Measurements from ENCODE around the gene STRAP. TPM values are rescaled to one million over a fixed set of nuclear protein-coding genes. Genes with fewer than 3 reads are reported as not detected.

STRAP gene
- polyA plus RNA-seq, 1 of the 3 experiments (the other 2 are of a cell fraction) = 85.6 TPM

GRCh38 chr12:15839041-15839440 lies 43.1 kb upstream of the STRAP start:
- Histone ChIP-seq H3K79me2 (ENCODE audit: insufficient read depth) (no peaks in the 10 kb centered on the region), H3K4me2 (no peak overlapping the region), H3K4me3 (ENCODE audit: low read depth in 2 of 2, low read length in 1 of 2) (no peak overlapping the region), H3K27ac (ENCODE audit: low read depth in 2 of 2, low read length in 1 of 2) (no peak overlapping the region), H3K9ac (no peak overlapping the region), H3F3A (replicated peaks; ENCODE audit: insufficient read depth) (peaks cover 7% of the 10 kb centered on the region), H2AFZ (ENCODE audit: low read depth) (no peak overlapping the region), H3K4me1 (ENCODE audit: control insufficient read depth in 1 of 2, insufficient read depth in 2 of 2, low read depth in 1 of 2, low read length in 1 of 2) (peaks cover 0 to 10% of the 10 kb centered on the region in 2 experiments; a peak in 1 of 4 replicates), H3K9me3 (no peaks in the 10 kb centered on the region), H3K36me3 (replicated peaks in 1 of 2; ENCODE audit: control insufficient read depth in 1 of 2, insufficient read depth in 2 of 2, low read length in 1 of 2) (no peaks in the 10 kb centered on the region), H3K9me2 (no peaks in the 10 kb centered on the region), H3K27me3 (ENCODE audit: insufficient read depth) (no peaks in the 10 kb centered on the region), H4K20me1 (ENCODE audit: insufficient read depth) (no peaks in the 10 kb centered on the region)
- DNase-seq = no peak
- CTCF ChIA-PET = interaction anchor here (0.9 to 1.0 kb wide), 2 partner anchors 248 to 613 kb away, joined by 3 to 4 read pairs; no protein-coding TSS in a partner anchor
- TF ChIP-seq PBX3 (IDR thresholded peaks at IDR 0.05) = no peak
- no peak for TF ChIP-seq ELF1 (IDR thresholded peaks at IDR 0.05)
- TF ChIP-seq POLR2AphosphoS5 (IDR thresholded peaks at IDR 0.05; ENCODE audit: low read depth, low read length) = no peak
- TF ChIP-seq FOXJ3 (CRISPR knock-in tag; IDR thresholded peaks at IDR 0.05) = no peak
- TF ChIP-seq EZH2phosphoT487 (IDR thresholded peaks at IDR 0.05; ENCODE audit: borderline replicate concordance, low read depth) = no peak
- TF ChIP-seq JUND (IDR thresholded peaks at IDR 0.05) = no peak
- POLR2A ChIA-PET = no interaction called here
- WGBS (ENCODE audit: low lambda C conversion rate) = 56% methylated on average over 2 of the region's 2 CpGs

GRCh38 chr12:15839682-15840081 lies 42.5 kb upstream of the STRAP start:
- Histone ChIP-seq H4K20me1 (ENCODE audit: insufficient read depth) (no peaks in the 10 kb centered on the region), H3K27ac (ENCODE audit: low read depth in 2 of 2, low read length in 1 of 2) (no peak overlapping the region), H3K4me2 (no peak overlapping the region), H3K79me2 (ENCODE audit: insufficient read depth) (no peaks in the 10 kb centered on the region), H3K9ac (no peak overlapping the region), H3K27me3 (ENCODE audit: insufficient read depth) (no peaks in the 10 kb centered on the region), H3K9me2 (no peaks in the 10 kb centered on the region), H3K4me1 (ENCODE audit: control insufficient read depth in 1 of 2, insufficient read depth in 2 of 2, low read depth in 1 of 2, low read length in 1 of 2) (peaks cover 0 to 10% of the 10 kb centered on the region in 2 experiments; a peak in 1 of 4 replicates), H3K4me3 (ENCODE audit: low read depth in 2 of 2, low read length in 1 of 2) (no peak overlapping the region), H2AFZ (ENCODE audit: low read depth) (no peak overlapping the region), H3K9me3 (no peaks in the 10 kb centered on the region), H3F3A (replicated peaks; ENCODE audit: insufficient read depth) (peaks cover 7% of the 10 kb centered on the region), H3K36me3 (replicated peaks in 1 of 2; ENCODE audit: control insufficient read depth in 1 of 2, insufficient read depth in 2 of 2, low read length in 1 of 2) (no peaks in the 10 kb centered on the region)
- ChIA-PET POLR2A (no interaction called here), CTCF (no interaction called here)
- no peak for TF ChIP-seq NRF1 (IDR thresholded peaks at IDR 0.05; ENCODE audit: low read depth, low read length)
- no peak for TF ChIP-seq RCOR1 (IDR thresholded peaks at IDR 0.05; ENCODE audit: low read length)
- no peak for TF ChIP-seq YY1 (IDR thresholded peaks at IDR 0.05; ENCODE audit: low read depth)
- no peak for TF ChIP-seq SMC3 (IDR thresholded peaks at IDR 0.05; ENCODE audit: low read depth, low read length)
- no peak for TF ChIP-seq USF1 (IDR thresholded peaks at IDR 0.05; ENCODE audit: borderline replicate concordance, low read depth)
- TF ChIP-seq USF2 (IDR thresholded peaks at IDR 0.05; ENCODE audit: borderline replicate concordance, low read depth, low read length) = no peak
- no peak for TF ChIP-seq RFX5 (IDR thresholded peaks at IDR 0.05; ENCODE audit: low read length)
- no peak for TF ChIP-seq JUND (IDR thresholded peaks at IDR 0.05)
- no peak for TF ChIP-seq CHD2 (IDR thresholded peaks at IDR 0.05; ENCODE audit: low read length, partially characterized antibody)
- no peak for TF ChIP-seq POLR2AphosphoS5 (IDR thresholded peaks at IDR 0.05; ENCODE audit: low read depth, low read length)
- no peak for TF ChIP-seq FOXM1 (IDR thresholded peaks at IDR 0.05; ENCODE audit: low read depth)
- no peak for DNase-seq

Data from SK-N-SH (cell line).